OCI-LY3 (cell line): Measurements from ENCODE around the gene LILRB3.

Experiments used
- EZH2phosphoT487 ChIP-seq: fragments of 200-600 bp; shearing (Covaris generic); IDR thresholded peaks from 2 replicates; pipeline ENCODE4 v1.6.1; 2018; ENCODE audit warnings: antibody characterized with exemption, mixed run types, low read depth
- TF ChIP-seq, protein P1 (sequence below): fragments of 200-600, 300-600 bp; sonication (generic); IDR thresholded peaks from 2 replicates; pipeline ENCODE4 v1.5.1; 2014; ENCODE audit warnings: antibody characterized with exemption, low read length, low read depth

DNA sequence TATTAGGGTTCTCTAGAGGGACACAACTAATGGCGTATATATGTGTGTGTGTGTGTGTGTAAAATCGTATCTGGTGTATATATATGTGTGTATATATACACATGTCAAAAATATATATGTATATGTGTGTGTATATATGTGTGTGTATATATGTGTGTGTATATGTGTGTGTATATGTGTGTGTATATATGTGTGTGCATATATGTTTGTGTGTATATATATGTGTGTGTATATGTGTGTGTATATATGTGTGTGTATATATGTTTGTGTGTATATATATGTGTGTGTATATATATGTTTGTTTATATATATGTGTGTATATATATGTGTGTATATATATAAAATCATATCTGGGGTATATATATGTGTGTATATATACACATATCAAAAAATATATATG is 39.7 kb upstream of the LILRB3 start:
- TF ChIP-seq, protein P1, sequence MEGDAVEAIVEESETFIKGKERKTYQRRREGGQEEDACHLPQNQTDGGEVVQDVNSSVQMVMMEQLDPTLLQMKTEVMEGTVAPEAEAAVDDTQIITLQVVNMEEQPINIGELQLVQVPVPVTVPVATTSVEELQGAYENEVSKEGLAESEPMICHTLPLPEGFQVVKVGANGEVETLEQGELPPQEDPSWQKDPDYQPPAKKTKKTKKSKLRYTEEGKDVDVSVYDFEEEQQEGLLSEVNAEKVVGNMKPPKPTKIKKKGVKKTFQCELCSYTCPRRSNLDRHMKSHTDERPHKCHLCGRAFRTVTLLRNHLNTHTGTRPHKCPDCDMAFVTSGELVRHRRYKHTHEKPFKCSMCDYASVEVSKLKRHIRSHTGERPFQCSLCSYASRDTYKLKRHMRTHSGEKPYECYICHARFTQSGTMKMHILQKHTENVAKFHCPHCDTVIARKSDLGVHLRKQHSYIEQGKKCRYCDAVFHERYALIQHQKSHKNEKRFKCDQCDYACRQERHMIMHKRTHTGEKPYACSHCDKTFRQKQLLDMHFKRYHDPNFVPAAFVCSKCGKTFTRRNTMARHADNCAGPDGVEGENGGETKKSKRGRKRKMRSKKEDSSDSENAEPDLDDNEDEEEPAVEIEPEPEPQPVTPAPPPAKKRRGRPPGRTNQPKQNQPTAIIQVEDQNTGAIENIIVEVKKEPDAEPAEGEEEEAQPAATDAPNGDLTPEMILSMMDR = no peak
- TF ChIP-seq EZH2phosphoT487 = no peak
